OCI-LY3 (cell line): Measurements from ENCODE around the gene GRAMD1B.

Experiments used
- H2AFZ ChIP-seq: fragments of 200-600, 300-600 bp; shearing (Covaris generic); 2 replicates; pipeline ENCODE4 v1.6.0; 2014; ENCODE audit warnings: antibody characterized with exemption, low read depth, low read length
- H3K27ac ChIP-seq: fragments of 200-600, 300-600 bp; sonication (generic); 2 replicates; pipeline ENCODE4 v1.5.1; 2014; ENCODE audit warnings: mild to moderate bottlenecking, low read length, moderate library complexity, mixed read lengths
- H3K27me3 ChIP-seq: fragments of 200-600, 300-600 bp; sonication (generic); 2 replicates; pipeline ENCODE4 v1.6.1; 2014; ENCODE audit warnings: low read depth, low read length, mixed read lengths
- H3K36me3 ChIP-seq: fragments of 200-600, 300-600 bp; sonication (generic); replicated peaks from 2 replicates; pipeline ENCODE3; 2014; ENCODE audit warnings: low read depth, low read length, mixed read lengths
- H3K4me1 ChIP-seq: fragments of 300-600, 200-600 bp; sonication (generic); 2 replicates; pipeline ENCODE4 v1.6.1; 2014; ENCODE audit warnings: low read length, mixed read lengths
- H3K4me2 ChIP-seq: fragments of 200-600, 300-600 bp; sonication (generic); 2 replicates; pipeline ENCODE4 v1.6.1; 2014; ENCODE audit warnings: low read length, mixed read lengths
- H3K4me3 ChIP-seq: fragments of 300-600, 200-600 bp; sonication (generic); 2 replicates; pipeline ENCODE4 v1.5.1; 2014; ENCODE audit warnings: antibody characterized with exemption, mild to moderate bottlenecking, low read length, moderate library complexity
- H3K79me2 ChIP-seq: fragments of 300-600, 200-600 bp; shearing (Covaris generic); 2 replicates; pipeline ENCODE4 v1.6.1; 2014; ENCODE audit warnings: mild to moderate bottlenecking, low read length, mixed read lengths
- H3K9ac ChIP-seq: fragments of 300-600, 200-600 bp; shearing (Covaris generic); 2 replicates; pipeline ENCODE4 v1.6.0; 2014; ENCODE audit warnings: mild to moderate bottlenecking, low read length, moderate library complexity
- H3K9me3 ChIP-seq: fragments of 200-600, 300-600 bp; shearing (Covaris generic); 2 replicates; pipeline ENCODE4 v1.6.1; 2014; ENCODE audit warnings: low read length, mixed read lengths; ENCODE audit not compliant: insufficient read depth
- H4K20me1 ChIP-seq: fragments of 200-600, 300-600 bp; sonication (generic); 2 replicates; pipeline ENCODE4 v1.6.1; 2016; ENCODE audit warnings: low read length, mixed read lengths; ENCODE audit not compliant: insufficient read depth
- CTCF ChIP-seq: fragments of 200-600, 300-600 bp; sonication (generic); IDR thresholded peaks from 2 replicates; pipeline ENCODE4 v1.5.1; 2014; ENCODE audit warnings: antibody characterized with exemption, low read length, low read depth
- EZH2phosphoT487 ChIP-seq: fragments of 200-600 bp; shearing (Covaris generic); IDR thresholded peaks from 2 replicates; pipeline ENCODE4 v1.6.1; 2018; ENCODE audit warnings: antibody characterized with exemption, mixed run types, low read depth

GRAMD1B gene

GRCh38 chr11:123645286-123645975 lies 215.4 kb downstream of the GRAMD1B start:
- Histone ChIP-seq H3K27me3 (peaks cover 9% of the 10 kb centered on the region), H3K9me3 (no peaks in the 10 kb centered on the region), H3K36me3 (no peaks in the 10 kb centered on the region), H3K9ac (no peak overlapping the region), H3K27ac (no peak overlapping the region), H2AFZ (no peak overlapping the region), H3K4me2 (no peak overlapping the region), H3K79me2 (no peaks in the 10 kb centered on the region), H4K20me1 (no peaks in the 10 kb centered on the region), H3K4me3 (no peak overlapping the region), H3K4me1 (peaks cover 7% of the 10 kb centered on the region)
- TF ChIP-seq EZH2phosphoT487 (no peak), CTCF (no peak)

- H3K27ac ChIP-seq, result no peak overlapping the region
- H3K79me2 ChIP-seq, result no peaks in the 10 kb centered on the region
- H3K27me3 ChIP-seq, result peaks cover 19% of the 10 kb centered on the region
- no peak overlapping the region for H3K9ac ChIP-seq
- no peak overlapping the region for H3K4me2 ChIP-seq
- no peaks in the 10 kb centered on the region for H3K4me1 ChIP-seq
- no peaks in the 10 kb centered on the region for H3K9me3 ChIP-seq
- no peak overlapping the region for H3K4me3 ChIP-seq
- H3K36me3 ChIP-seq, result no peaks in the 10 kb centered on the region
- H4K20me1 ChIP-seq, result no peaks in the 10 kb centered on the region
- TF ChIP-seq EZH2phosphoT487 (no peak), CTCF (no peak)
- no peak overlapping the region for H2AFZ ChIP-seq
Observed at GRCh38 chr11:123650901-123651300, 220.8 kb downstream of the GRAMD1B start.

GRCh38 chr11:123652599-123652998 lies 222.5 kb downstream of the GRAMD1B start:
- Histone ChIP-seq H3K79me2 (no peaks in the 10 kb centered on the region), H3K9me3 (no peaks in the 10 kb centered on the region), H3K9ac (no peak overlapping the region), H3K27me3 (peaks cover 19% of the 10 kb centered on the region), H3K4me2 (no peak overlapping the region), H4K20me1 (no peaks in the 10 kb centered on the region), H3K27ac (no peak overlapping the region), H3K36me3 (no peaks in the 10 kb centered on the region), H2AFZ (no peak overlapping the region), H3K4me3 (no peak overlapping the region), H3K4me1 (no peaks in the 10 kb centered on the region)
- no peak for TF ChIP-seq CTCF
- no peak for TF ChIP-seq EZH2phosphoT487

- no peaks in the 10 kb centered on the region for H3K79me2 ChIP-seq
- no peak overlapping the region for H3K9ac ChIP-seq
- no peak overlapping the region for H3K27ac ChIP-seq
- no peaks in the 10 kb centered on the region for H3K9me3 ChIP-seq
- H2AFZ ChIP-seq, result no peak overlapping the region
- H3K4me1 ChIP-seq, result peaks cover 4% of the 10 kb centered on the region
- no peak overlapping the region for H3K4me2 ChIP-seq
- TF ChIP-seq CTCF (no peak), EZH2phosphoT487 (no peak)
- H3K27me3 ChIP-seq, result peaks cover 14% of the 10 kb centered on the region
- H4K20me1 ChIP-seq, result no peaks in the 10 kb centered on the region
- H3K36me3 ChIP-seq, result no peaks in the 10 kb centered on the region
- no peak overlapping the region for H3K4me3 ChIP-seq
Observed at GRCh38 chr11:123653483-123653826, 223.4 kb downstream of the GRAMD1B start.
